Activated CD8-positive, alpha-beta T cell treated with anti-CD3 and anti-CD28 coated beads for 36 hours (primary cell): ENCODE measurements around the gene UBE2J2. TPM values are rescaled to one million over a fixed set of nuclear protein-coding genes. Genes with fewer than 3 reads are reported as not detected.

ENCODE experiments used
- ATAC-seq: fragments of 200-7000 bp; cut with Tn5 transposase; one replicate; pipeline ENCODE4 v1.10.0; 2021; ENCODE audit warnings: mild to moderate bottlenecking, moderate library complexity
- CTCF ChIA-PET: fragments of 350-600 bp; sonication (Branson Sonifier 250); formaldehyde crosslinking; loops from one replicate; lab custom pipeline; 2021; ENCODE audit warnings: antibody characterized with exemption; lab: Charles Lee
- POLR2A ChIA-PET: fragments of 350-600 bp; sonication (Branson Sonifier 250); formaldehyde crosslinking; loops from one replicate; lab custom pipeline; 2021; ENCODE audit warnings: antibody characterized with exemption; lab: Charles Lee
- DNase-seq: peaks from one replicate; pipeline ENCODE4 v3.0.0-alpha.2; 2020
- H3K27ac Mint-ChIP-seq: one replicate; pipeline ENCODE4 v1.8.0; 2021; ENCODE audit warnings: mild to moderate bottlenecking, mixed read lengths
- H3K27me3 Mint-ChIP-seq: one replicate; pipeline ENCODE4 v1.8.0; 2021; ENCODE audit warnings: mixed read lengths
- H3K36me3 Mint-ChIP-seq: one replicate; pipeline ENCODE4 v1.8.0; 2021; ENCODE audit warnings: low read depth, mixed read lengths
- H3K4me1 Mint-ChIP-seq: one replicate; pipeline ENCODE4 v1.8.0; 2021; ENCODE audit warnings: low read depth, mixed read lengths
- H3K4me3 Mint-ChIP-seq: one replicate; pipeline ENCODE4 v1.8.0; 2021; ENCODE audit warnings: mild to moderate bottlenecking, moderate library complexity, mixed read lengths
- H3K9me3 Mint-ChIP-seq: one replicate; pipeline ENCODE4 v1.8.0; 2021; ENCODE audit warnings: mixed read lengths
- CTCF ChIP-seq: fragments of 200-600 bp; IDR thresholded peaks from one replicate; pipeline ENCODE4 v1.8.0; 2022; ENCODE audit warnings: antibody characterized with exemption, mild to moderate bottlenecking
- intact Hi-C: fragments of 100-400 bp; cut with micrococcal nuclease; formaldehyde crosslinking; loops from one replicate; pipeline ENCODE4 v1.10.0; 2022
- total RNA-seq, 2 experiments: library from RNA; stranded (reverse); gene quantifications; one replicate each; pipeline ENCODE4 v1.2.3, GENCODE V29; 2021

The UBE2J2 gene
- total RNA-seq, 2 experiments from 2014 or later, result 52.3 to 59.2 TPM

GRCh38 chr1:1292851-1293250, 19.2 kb upstream of the UBE2J2 start:
- Mint-ChIP-seq H3K27me3 (no peaks in the 10 kb centered on the region), H3K36me3 (no peaks in the 10 kb centered on the region), H3K9me3 (no peaks in the 10 kb centered on the region), H3K4me1 (peaks cover 2% of the 10 kb centered on the region), H3K27ac (no peak overlapping the region), H3K4me3 (no peak overlapping the region)
- ChIA-PET POLR2A (interaction anchor here (1.2 kb wide), 1 partner anchor 19 kb away, joined by 3 read pairs; the partner anchor contains the start of gene UBE2J2), CTCF (interaction anchor here (1.4 to 3.2 kb wide), 4 partner anchors 12 to 261 kb away, joined by 5 to 37 read pairs (median 20); no protein-coding TSS in a partner anchor)
- no peak for TF ChIP-seq CTCF
- intact Hi-C loops, result no loop called here
- ATAC-seq (no peak), DNase-seq (no peak)

GRCh38 chr1:1292442-1292779, 18.8 kb upstream of the UBE2J2 start:
- ATAC-seq, result no peak
- ChIA-PET POLR2A (interaction anchor here (1.2 kb wide), 1 partner anchor 19 kb away, joined by 3 read pairs; the partner anchor contains the start of gene UBE2J2), CTCF (interaction anchor here (0.7 to 3.2 kb wide), 12 partner anchors 8 to 308 kb away, joined by 3 to 37 read pairs (median 4); no protein-coding TSS in a partner anchor)
- Mint-ChIP-seq H3K4me3 (no peak overlapping the region), H3K27ac (no peak overlapping the region), H3K36me3 (no peaks in the 10 kb centered on the region), H3K9me3 (no peaks in the 10 kb centered on the region), H3K27me3 (no peaks in the 10 kb centered on the region), H3K4me1 (peaks cover 2% of the 10 kb centered on the region)
- no peak for TF ChIP-seq CTCF
- intact Hi-C loops, result no loop called here
- no peak for DNase-seq

GRCh38 chr1:1291548-1292441, 18.1 kb upstream of the UBE2J2 start:
- ATAC-seq (peak; percentile 87), DNase-seq (peak; percentile 84)
- no peak overlapping the region for H3K27ac Mint-ChIP-seq
- POLR2A ChIA-PET, result interaction anchor here (0.8 to 1.2 kb wide), 2 partner anchors 18 to 171 kb away, joined by 3 read pairs; partner anchors contain the start of gene UBE2J2
- peaks cover 2% of the 10 kb centered on the region for H3K4me1 Mint-ChIP-seq
- H3K36me3 Mint-ChIP-seq, result no peaks in the 10 kb centered on the region
- CTCF ChIA-PET, result interaction anchor here (0.7 to 3.2 kb wide), 13 partner anchors 9 to 308 kb away, joined by 3 to 37 read pairs (median 4); no protein-coding TSS in a partner anchor
- H3K4me3 Mint-ChIP-seq, result no peak overlapping the region
- intact Hi-C loops, result no loop called here
- TF ChIP-seq CTCF, result peak; percentile 69
- no peaks in the 10 kb centered on the region for H3K9me3 Mint-ChIP-seq
- H3K27me3 Mint-ChIP-seq, result no peaks in the 10 kb centered on the region

GRCh38 chr1:1291023-1291528, 17.4 kb upstream of the UBE2J2 start:
- DNase-seq, result no peak
- no peaks in the 10 kb centered on the region for H3K27me3 Mint-ChIP-seq
- no peak overlapping the region for H3K4me3 Mint-ChIP-seq
- ChIA-PET CTCF (interaction anchor here (1.0 to 3.2 kb wide), 9 partner anchors 9 to 307 kb away, joined by 3 to 37 read pairs (median 7); no protein-coding TSS in a partner anchor), POLR2A (interaction anchor here (0.8 kb wide), 1 partner anchor 170 kb away, joined by 3 read pairs; no protein-coding TSS in a partner anchor)
- TF ChIP-seq CTCF, result no peak
- H3K9me3 Mint-ChIP-seq, result no peaks in the 10 kb centered on the region
- H3K27ac Mint-ChIP-seq, result no peak overlapping the region
- H3K4me1 Mint-ChIP-seq, result peaks cover 2% of the 10 kb centered on the region
- intact Hi-C loops, result no loop called here
- ATAC-seq, result no peak
- no peaks in the 10 kb centered on the region for H3K36me3 Mint-ChIP-seq
